ENCODE data around the gene PTGDS.

GRCh38 chr9:136985027-136985602, 7.8 kb downstream of the PTGDS start:
- TF ChIP-seq CTCF (IDR thresholded peaks at IDR 0.05) (no peak), POLR2A (IDR thresholded peaks at IDR 0.05) (no peak), EP300 (IDR thresholded peaks at IDR 0.05; ENCODE audit: low read depth) (no peak), POLR2AphosphoS5 (IDR thresholded peaks at IDR 0.05) (no peak)

Data from transverse colon (tissue), 4 donors.